Measurements from ENCODE around the gene WASHC2A.
"Not testable (repeated sequence)": the region's sequence is repeated elsewhere in the genome, so short reads cannot be mapped to it uniquely, and the experiment has no call there.

GRCh38 chr10:50127770-50128292, 60.1 kb downstream of the WASHC2A start:
- TF ChIP-seq CTCF (IDR thresholded peaks at IDR 0.05); EZH2 (IDR thresholded peaks at IDR 0.05; ENCODE audit: borderline replicate concordance, insufficient read depth, low read depth, low read length, poor library complexity, severe bottlenecking): not testable (repeated sequence)

Data from B cell (primary cell).